HEK293 (cell line): Measurements from ENCODE around the gene MCM3AP.
A peak's percentile ranks its signal among the peaks of the same experiment; 100 is the strongest.

Experiments used
- CTCF ChIA-PET: fragments of 350-600 bp; formaldehyde crosslinking; extraction: SDS; loops from one replicate; lab custom pipeline; 2021; ENCODE audit warnings: antibody characterized with exemption; lab: Yijun Ruan, JAX
- POLR2A ChIA-PET: fragments of 300-600 bp; formaldehyde crosslinking; extraction: SDS; loops from one replicate; lab custom pipeline; 2020; ENCODE audit warnings: antibody characterized with exemption, inconsistent platforms; lab: Yijun Ruan, JAX
- H3K27ac ChIP-seq: fragments of 200-500 bp; sonication (Bioruptor generic); 2 replicates; pipeline ENCODE4 v1.5.1; 2014; ENCODE audit warnings: low read depth, low read length, control low read depth, inconsistent platforms; ENCODE audit errors: extremely low read depth
- H3K36me3 ChIP-seq, 2 experiments: fragments of 200-500 bp in 1 of 2; sonication (Bioruptor generic) in 1 of 2; 1 replicate in 1 of 2; 2 replicates in 1 of 2; pipeline ENCODE4 v1.5.1; 2014 to 2017; ENCODE audit warnings: inconsistent platforms in 2 of 2, low read length in 2 of 2; ENCODE audit not compliant: control insufficient read depth in 2 of 2, insufficient read depth in 1 of 2
- H3K4me1 ChIP-seq: fragments of 200-500 bp; sonication (Bioruptor generic); 2 replicates; pipeline ENCODE4 v1.5.1; 2014; ENCODE audit warnings: mild to moderate bottlenecking, low read length, inconsistent platforms; ENCODE audit not compliant: control insufficient read depth, insufficient read depth
- H3K4me3 ChIP-seq: 2 replicates; pipeline ENCODE4 v1.5.1; 2011; ENCODE audit warnings: low read depth, mild to moderate bottlenecking, control low read depth, low read length, moderate library complexity
- H3K9me3 ChIP-seq: fragments of 200-500 bp; sonication (Bioruptor generic); 2 replicates; pipeline ENCODE4 v1.5.1; 2014; ENCODE audit warnings: low read depth, low read length, inconsistent platforms; ENCODE audit not compliant: control insufficient read depth, insufficient read depth
- CTCF ChIP-seq: fragments of 450-650 bp; formaldehyde crosslinking; IDR thresholded peaks from 2 replicates; pipeline ENCODE4 v1.5.1; 2016; ENCODE audit warnings: missing biosample characterization, missing genetic modification characterization
- KLF10 ChIP-seq: fragments of 450-650 bp; IDR thresholded peaks from 2 replicates; pipeline ENCODE4 v1.5.1; 2018; ENCODE audit warnings: missing biosample characterization, mild to moderate bottlenecking, missing genetic modification characterization
- PRDM1 ChIP-seq: fragments of 450-650 bp; formaldehyde crosslinking; IDR thresholded peaks from 2 replicates; pipeline ENCODE4; 2016; ENCODE audit warnings: missing biosample characterization, missing genetic modification characterization
- PRDM10 ChIP-seq: fragments of 450-650 bp; formaldehyde crosslinking; IDR thresholded peaks from 2 replicates; pipeline ENCODE4 v1.5.1; 2016; ENCODE audit warnings: missing biosample characterization, missing genetic modification characterization
- SP3 ChIP-seq: fragments of 450-650 bp; formaldehyde crosslinking; IDR thresholded peaks from 2 replicates; pipeline ENCODE4 v1.5.1; 2016; ENCODE audit warnings: missing biosample characterization, missing genetic modification characterization
- WT1 ChIP-seq: fragments of 450-650 bp; formaldehyde crosslinking; IDR thresholded peaks from 2 replicates; pipeline ENCODE4 v1.5.1; 2016; ENCODE audit warnings: missing biosample characterization, missing genetic modification characterization
- ZEB2 ChIP-seq: fragments of 450-650 bp; formaldehyde crosslinking; IDR thresholded peaks from 2 replicates; pipeline ENCODE4 v1.5.1; 2016; ENCODE audit warnings: missing biosample characterization, missing genetic modification characterization
- ZNF2 ChIP-seq: fragments of 450-650 bp; formaldehyde crosslinking; IDR thresholded peaks from 2 replicates; pipeline ENCODE4 v1.5.1; 2016; ENCODE audit warnings: missing biosample characterization, missing genetic modification characterization
- ZNF26 ChIP-seq: fragments of 450-650 bp; formaldehyde crosslinking; IDR thresholded peaks from 2 replicates; pipeline ENCODE4 v1.5.1; 2016; ENCODE audit warnings: missing biosample characterization, missing genetic modification characterization
- ZNF302 ChIP-seq: fragments of 450-650 bp; formaldehyde crosslinking; IDR thresholded peaks from 2 replicates; pipeline ENCODE4 v1.5.1; 2016; ENCODE audit warnings: missing biosample characterization, missing genetic modification characterization, low read depth
- ZNF341 ChIP-seq: fragments of 450-650 bp; formaldehyde crosslinking; IDR thresholded peaks from 2 replicates; pipeline ENCODE4; 2016; ENCODE audit warnings: low read depth, missing biosample characterization, missing genetic modification characterization
- ZNF366 ChIP-seq: fragments of 450-650 bp; formaldehyde crosslinking; conservative IDR thresholded peaks from 2 replicates; pipeline ENCODE4 v1.5.1; 2016; ENCODE audit warnings: missing biosample characterization, missing genetic modification characterization
- ZNF449 ChIP-seq: fragments of 450-650 bp; formaldehyde crosslinking; IDR thresholded peaks from 2 replicates; pipeline ENCODE4 v1.5.1; 2017; ENCODE audit warnings: missing biosample characterization, mild to moderate bottlenecking, missing genetic modification characterization, moderate library complexity
- ZNF596 ChIP-seq: fragments of 450-650 bp; IDR thresholded peaks from 2 replicates; pipeline ENCODE4 v1.5.0; 2018; ENCODE audit warnings: missing biosample characterization, mild to moderate bottlenecking, missing genetic modification characterization, moderate library complexity
- ZNF701 ChIP-seq: fragments of 450-650 bp; formaldehyde crosslinking; IDR thresholded peaks from 2 replicates; pipeline ENCODE4 v1.5.1; 2016; ENCODE audit warnings: missing biosample characterization, missing genetic modification characterization
- ZNF837 ChIP-seq: fragments of 450-650 bp; formaldehyde crosslinking; IDR thresholded peaks from 2 replicates; pipeline ENCODE4 v1.5.1; 2016; ENCODE audit warnings: missing biosample characterization, missing genetic modification characterization
- ZSCAN30 ChIP-seq: fragments of 450-650 bp; IDR thresholded peaks from 2 replicates; pipeline ENCODE4 v1.5.1; 2018; ENCODE audit warnings: missing biosample characterization, mild to moderate bottlenecking, missing genetic modification characterization, moderate library complexity

MCM3AP gene

GRCh38 chr21:46211376-46211775, 74.0 kb downstream of the MCM3AP start:
- H3K4me3 ChIP-seq = no peak overlapping the region
- TF ChIP-seq ZNF701 (tag by site-specific recombination) = no peak
- TF ChIP-seq ZSCAN30 = no peak
- TF ChIP-seq PRDM1 (tag by site-specific recombination) = no peak
- TF ChIP-seq KLF10 (tag by site-specific recombination) = no peak
- CTCF ChIA-PET = interaction anchor here (0.6 kb wide), 1 partner anchor 238 kb away, joined by 3 read pairs; no protein-coding TSS in a partner anchor
- H3K4me1 ChIP-seq = no peaks in the 10 kb centered on the region
- H3K9me3 ChIP-seq = no peaks in the 10 kb centered on the region
- POLR2A ChIA-PET = interaction anchor here (1.8 kb wide), 1 partner anchor 43 kb away, joined by 4 read pairs; no protein-coding TSS in a partner anchor
- H3K27ac ChIP-seq = no peak overlapping the region
- peaks cover 0 to 55% of the 10 kb centered on the region in 2 experiments; a peak in 1 of 3 replicates for H3K36me3 ChIP-seq

GRCh38 chr21:46210378-46211136, 74.9 kb downstream of the MCM3AP start:
- TF ChIP-seq ZNF2 = no peak
- TF ChIP-seq CTCF = 0 out of 2 replicates have a peak, but pooled peaks have one; percentile 19
- TF ChIP-seq PRDM1 (tag by site-specific recombination) = no peak
- no peak for TF ChIP-seq ZNF366 (tag by site-specific recombination)
- TF ChIP-seq ZNF837 (tag by site-specific recombination) = no peak
- no peak for TF ChIP-seq PRDM10 (tag by site-specific recombination)
- ChIA-PET POLR2A (no interaction called here), CTCF (no interaction called here)
- no peak overlapping the region for H3K27ac ChIP-seq
- H3K36me3 ChIP-seq = peaks cover 0 to 57% of the 10 kb centered on the region in 2 experiments; a peak in 1 of 3 replicates
- H3K9me3 ChIP-seq = no peaks in the 10 kb centered on the region
- H3K4me1 ChIP-seq = no peaks in the 10 kb centered on the region
- no peak overlapping the region for H3K4me3 ChIP-seq

GRCh38 chr21:46208761-46209721, 76.4 kb downstream of the MCM3AP start:
- H3K9me3 ChIP-seq = no peaks in the 10 kb centered on the region
- H3K36me3 ChIP-seq = peaks cover 10 to 64% of the 10 kb centered on the region in 2 experiments
- H3K4me1 ChIP-seq = no peaks in the 10 kb centered on the region
- no peak overlapping the region for H3K4me3 ChIP-seq
- ChIA-PET CTCF (interaction anchor here (1.1 kb wide), 1 partner anchor 56 kb away, joined by 3 read pairs; no protein-coding TSS in a partner anchor), POLR2A (no interaction called here)
- H3K27ac ChIP-seq = no peak overlapping the region
- TF ChIP-seq ZEB2 (tag by site-specific recombination) (no peak), ZNF596 (no peak), WT1 (no peak), ZNF302 (tag by site-specific recombination) (no peak), ZNF341 (no peak), SP3 (tag by site-specific recombination) (no peak), ZNF449 (no peak), ZNF26 (tag by site-specific recombination) (no peak), PRDM1 (tag by site-specific recombination) (no peak)
